GM20000 (cell line): Measurements from ENCODE around the gene USP40.
A peak's percentile ranks its signal among the peaks of the same experiment; 100 is the strongest.

ENCODE experiments used
- DNase-seq: peaks from one replicate; pipeline ENCODE4 v3.0.0; 2012; ENCODE audit warnings: low spot score
- CTCF ChIP-seq: IDR thresholded peaks from 2 replicates; pipeline ENCODE4 v1.5.1; 2012; ENCODE audit warnings: mild to moderate bottlenecking, control low read depth; ENCODE audit errors: extremely low read depth, missing control alignments

USP40 gene

GRCh38 chr2:233492078-233492477, 74.5 kb downstream of the USP40 start:
- no peak for DNase-seq
- no peak for TF ChIP-seq CTCF

GRCh38 chr2:233491326-233491725, 75.3 kb downstream of the USP40 start:
- no peak for DNase-seq
- TF ChIP-seq CTCF, result no peak

GRCh38 chr2:233490831-233491230, 75.8 kb downstream of the USP40 start:
- no peak for DNase-seq
- no peak for TF ChIP-seq CTCF

GRCh38 chr2:233489666-233490065, 76.9 kb downstream of the USP40 start:
- no peak for TF ChIP-seq CTCF
- DNase-seq, result no peak

- DNase-seq, result no peak
- TF ChIP-seq CTCF, result no peak
Observed at GRCh38 chr2:233489143-233489542, 77.4 kb downstream of the USP40 start.

GRCh38 chr2:233487748-233488345, 78.7 kb downstream of the USP40 start:
- no peak for TF ChIP-seq CTCF
- DNase-seq, result peak; percentile 1

GRCh38 chr2:233486778-233487552, 79.6 kb downstream of the USP40 start:
- DNase-seq, result peak; percentile 4
- no peak for TF ChIP-seq CTCF
